Neural progenitor cell (in vitro differentiated cells): ENCODE data around the gene NFIA. TPM values are rescaled to one million over a fixed set of nuclear protein-coding genes. Genes with fewer than 3 reads are reported as not detected.

Experiments
- DNase-seq: peaks from one replicate; pipeline ENCODE4 v3.0.0-alpha.2; 2016; ENCODE audit warnings: low spot score
- H2AFZ ChIP-seq: fragments of 200-600 bp; sonication (generic); replicated peaks from 2 replicates; pipeline ENCODE4 v1.6.1; 2016; ENCODE audit warnings: antibody characterized with exemption
- H3F3A ChIP-seq: fragments of 200-600 bp; sonication (generic); 2 replicates; pipeline ENCODE4 v1.6.1; 2016; ENCODE audit warnings: antibody characterized with exemption, low read depth
- H3K27ac ChIP-seq: fragments of 200-600 bp; sonication (generic); 2 replicates; pipeline ENCODE4 v1.5.1; 2016; ENCODE audit warnings: mild to moderate bottlenecking
- H3K27me3 ChIP-seq: fragments of 200-600 bp; sonication (generic); 2 replicates; pipeline ENCODE4 v1.6.1; 2016; ENCODE audit warnings: mild to moderate bottlenecking, moderate library complexity
- H3K36me3 ChIP-seq: fragments of 200-600 bp; sonication (generic); 2 replicates; pipeline ENCODE4 v1.5.1; 2016
- H3K4me1 ChIP-seq: fragments of 200-600 bp; sonication (generic); 2 replicates; pipeline ENCODE4 v1.6.1; 2016; ENCODE audit warnings: mixed run types
- H3K4me2 ChIP-seq: fragments of 200-600 bp; sonication (generic); 2 replicates; pipeline ENCODE4 v1.6.1; 2016
- H3K4me3 ChIP-seq: fragments of 200-600 bp; sonication (generic); 2 replicates; pipeline ENCODE4 v1.5.1; 2016
- H3K79me2 ChIP-seq: fragments of 200-600 bp; sonication (generic); 2 replicates; pipeline ENCODE4 v1.6.1; 2016; ENCODE audit warnings: low read depth
- H3K9ac ChIP-seq: fragments of 200-600 bp; sonication (generic); 2 replicates; pipeline ENCODE4 v1.6.1; 2016
- H3K9me3 ChIP-seq: fragments of 200-600 bp; sonication (generic); 2 replicates; pipeline ENCODE4 v1.5.1; 2016; ENCODE audit warnings: low read depth
- H4K20me1 ChIP-seq: fragments of 200-600 bp; sonication (generic); 2 replicates; pipeline ENCODE4 v1.6.1; 2016; ENCODE audit warnings: low read depth
- H3K27ac Mint-ChIP-seq: 3 replicates; pipeline ENCODE4 v1.8.0; 2021; ENCODE audit warnings: mixed read lengths
- H3K27me3 Mint-ChIP-seq: 2 replicates; pipeline ENCODE4 v1.8.0; 2022; ENCODE audit warnings: low read depth, mild to moderate bottlenecking, inconsistent platforms, moderate library complexity, mixed read lengths; ENCODE audit not compliant: insufficient read depth
- H3K36me3 Mint-ChIP-seq: 3 replicates; pipeline ENCODE4 v1.8.0; 2021; ENCODE audit warnings: mixed read lengths
- H3K4me1 Mint-ChIP-seq: 3 replicates; pipeline ENCODE4 v1.8.0; 2021; ENCODE audit warnings: mixed read lengths
- H3K4me3 Mint-ChIP-seq: 3 replicates; pipeline ENCODE4 v1.8.0; 2021; ENCODE audit warnings: mild to moderate bottlenecking, moderate library complexity, mixed read lengths
- H3K9me3 Mint-ChIP-seq: 3 replicates; pipeline ENCODE4 v1.8.0; 2020; ENCODE audit warnings: mixed read lengths
- CTCF ChIP-seq: fragments of 200-600 bp; sonication (generic); IDR thresholded peaks from 2 replicates; pipeline ENCODE4 v1.5.1; 2017; ENCODE audit warnings: antibody characterized with exemption, mild to moderate bottlenecking
- EZH2 ChIP-seq: fragments of 200-600 bp; sonication (generic); IDR thresholded peaks from 2 replicates; pipeline ENCODE4 v1.6.1; 2017; ENCODE audit warnings: antibody characterized with exemption, mild to moderate bottlenecking, moderate library complexity
- EZH2phosphoT487 ChIP-seq: fragments of 200-600 bp; sonication (generic); IDR thresholded peaks from 2 replicates; pipeline ENCODE4 v1.6.1; 2017; ENCODE audit warnings: antibody characterized with exemption
- total RNA-seq: library from RNA; depleted of rRNA; stranded (reverse); fragments of >200 nt; gene quantifications from 2 replicates; pipeline ENCODE4 v1.2.3, GENCODE V29; 2015; ENCODE audit warnings: low replicate concordance

NFIA gene
- total RNA-seq, 1 donor from 2014 or later, result 5.3 TPM

GRCh38 chr1:61388566-61388965 is 306.2 kb downstream of the NFIA start:
- Mint-ChIP-seq H3K9me3 (peaks cover 19% of the 10 kb centered on the region), H3K27ac (no peak overlapping the region), H3K4me1 (peaks cover 34% of the 10 kb centered on the region), H3K4me3 (no peak overlapping the region), H3K27me3 (peaks cover 11% of the 10 kb centered on the region), H3K36me3 (peaks cover 38% of the 10 kb centered on the region)
- DNase-seq, result no peak
- H3K27ac ChIP-seq, result no peak overlapping the region
- H2AFZ ChIP-seq, result no peak overlapping the region
- H3K4me3 ChIP-seq, result no peak overlapping the region
- peaks cover 7% of the 10 kb centered on the region for H3F3A ChIP-seq
- no peak for TF ChIP-seq CTCF
- TF ChIP-seq EZH2phosphoT487, result no peak
- TF ChIP-seq EZH2, result no peak
- peaks cover 8% of the 10 kb centered on the region for H4K20me1 ChIP-seq
- peaks cover 6% of the 10 kb centered on the region for H3K9me3 ChIP-seq
- H3K27me3 ChIP-seq, result peaks cover 86% of the 10 kb centered on the region
- no peaks in the 10 kb centered on the region for H3K36me3 ChIP-seq
- no peak overlapping the region for H3K9ac ChIP-seq
- no peaks in the 10 kb centered on the region for H3K79me2 ChIP-seq
- no peak overlapping the region for H3K4me2 ChIP-seq
- peaks cover 11% of the 10 kb centered on the region for H3K4me1 ChIP-seq

- Histone ChIP-seq H3K9me3 (peaks cover 6% of the 10 kb centered on the region), H3K27me3 (peaks cover 94% of the 10 kb centered on the region), H3K4me2 (no peak overlapping the region), H3K79me2 (no peaks in the 10 kb centered on the region), H3F3A (peaks cover 7% of the 10 kb centered on the region), H3K4me3 (no peak overlapping the region), H3K4me1 (peaks cover 11% of the 10 kb centered on the region), H4K20me1 (peaks cover 8% of the 10 kb centered on the region), H3K27ac (no peak overlapping the region), H3K36me3 (no peaks in the 10 kb centered on the region), H3K9ac (no peak overlapping the region), H2AFZ (no peak overlapping the region)
- Mint-ChIP-seq H3K36me3 (peaks cover 32% of the 10 kb centered on the region), H3K27ac (no peak overlapping the region), H3K4me3 (no peak overlapping the region), H3K9me3 (peaks cover 19% of the 10 kb centered on the region), H3K27me3 (peaks cover 11% of the 10 kb centered on the region), H3K4me1 (peaks cover 34% of the 10 kb centered on the region)
- DNase-seq, result no peak
- TF ChIP-seq EZH2phosphoT487 (no peak), CTCF (no peak), EZH2 (no peak)
Observed at GRCh38 chr1:61389194-61389925, 307.0 kb downstream of the NFIA start.

- H3K27ac Mint-ChIP-seq, result no peak overlapping the region
- Histone ChIP-seq H4K20me1 (peaks cover 8% of the 10 kb centered on the region), H3K9ac (no peak overlapping the region), H3K4me3 (no peak overlapping the region), H3K36me3 (no peaks in the 10 kb centered on the region), H3K27ac (no peak overlapping the region), H3K27me3 (peaks cover 98% of the 10 kb centered on the region), H2AFZ (no peak overlapping the region), H3K4me2 (no peak overlapping the region), H3K79me2 (no peaks in the 10 kb centered on the region), H3K4me1 (peaks cover 11% of the 10 kb centered on the region), H3K9me3 (peaks cover 6% of the 10 kb centered on the region), H3F3A (peaks cover 7% of the 10 kb centered on the region)
- no peak for DNase-seq
- peaks cover 26% of the 10 kb centered on the region for H3K36me3 Mint-ChIP-seq
- peaks cover 19% of the 10 kb centered on the region for H3K9me3 Mint-ChIP-seq
- peaks cover 35% of the 10 kb centered on the region for H3K4me1 Mint-ChIP-seq
- H3K27me3 Mint-ChIP-seq, result peaks cover 7% of the 10 kb centered on the region
- TF ChIP-seq EZH2, result no peak
- no peak overlapping the region for H3K4me3 Mint-ChIP-seq
Observed at GRCh38 chr1:61389926-61390845, 307.8 kb downstream of the NFIA start.
